NCI-H1105 treated with DMSO at 0.1 percent for 48 hours (cell line): Measurements from ENCODE around the gene KMT2C.
"Not testable (repeated sequence)": the region's sequence is repeated elsewhere in the genome, so short reads cannot be mapped to it uniquely, and the experiment has no call there.

Experiments
- DNase-seq: peaks from one replicate; lab custom pipeline; 2025; lab: John Stamatoyannopoulos, UW

Gene KMT2C

DNA sequence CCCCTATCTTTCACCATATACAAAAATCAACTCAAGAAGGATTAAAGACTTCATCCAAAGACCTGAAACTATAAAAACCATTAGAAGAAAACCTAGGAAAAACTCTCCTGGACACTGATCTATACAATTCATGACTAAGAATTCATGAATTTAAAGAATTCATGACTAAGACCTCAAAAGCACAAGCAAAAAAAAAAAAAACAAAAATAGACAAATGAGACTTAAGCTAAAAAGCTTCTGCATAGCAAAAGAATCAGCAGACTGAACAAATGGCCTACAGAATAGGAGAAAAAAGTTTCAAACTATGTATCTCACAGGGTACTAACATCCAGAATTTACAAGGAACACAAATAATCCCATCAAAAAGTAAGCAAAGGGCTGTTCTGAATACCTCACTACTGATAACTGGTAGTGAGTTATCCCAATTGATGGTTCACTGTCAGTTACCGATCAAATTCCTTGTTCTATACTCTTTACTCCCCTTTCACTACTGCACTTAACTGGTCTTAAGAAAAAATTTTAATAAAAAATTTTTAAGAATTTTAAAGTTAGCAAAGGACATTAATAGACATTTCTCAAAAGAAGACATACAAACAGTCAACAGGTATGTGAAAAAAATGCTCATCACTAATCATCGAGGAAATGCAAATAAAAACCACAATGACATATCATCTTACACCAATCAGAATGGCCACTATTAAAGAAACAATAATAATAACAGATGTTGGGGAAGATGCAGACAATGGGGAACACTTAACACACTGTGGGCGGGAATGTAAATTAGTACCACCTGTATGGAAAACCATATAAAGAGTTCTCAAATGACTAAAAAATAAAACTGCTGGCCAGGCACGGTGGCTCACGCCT is 33.2 kb downstream of the KMT2C start:
- no peak for DNase-seq

DNA sequence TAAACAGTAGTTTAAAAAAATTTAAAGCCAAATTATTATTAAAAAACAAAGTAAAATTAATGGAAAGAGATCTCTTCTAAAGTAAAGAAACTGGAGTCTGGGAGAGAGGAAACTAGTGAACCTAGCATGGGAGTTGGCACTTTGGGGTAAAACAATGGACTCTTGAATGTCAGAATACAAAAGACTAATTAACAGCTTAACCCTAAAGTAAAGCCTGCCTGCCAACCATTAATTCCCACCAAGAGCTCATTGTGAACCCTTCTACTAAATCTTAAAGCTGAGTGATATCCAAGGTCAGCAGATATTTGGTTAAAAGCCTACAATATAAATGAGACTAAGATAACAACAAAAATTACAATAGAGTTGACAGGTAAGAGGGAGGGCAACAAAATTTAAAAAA is 36.5 kb downstream of the KMT2C start:
- no peak for DNase-seq

DNA sequence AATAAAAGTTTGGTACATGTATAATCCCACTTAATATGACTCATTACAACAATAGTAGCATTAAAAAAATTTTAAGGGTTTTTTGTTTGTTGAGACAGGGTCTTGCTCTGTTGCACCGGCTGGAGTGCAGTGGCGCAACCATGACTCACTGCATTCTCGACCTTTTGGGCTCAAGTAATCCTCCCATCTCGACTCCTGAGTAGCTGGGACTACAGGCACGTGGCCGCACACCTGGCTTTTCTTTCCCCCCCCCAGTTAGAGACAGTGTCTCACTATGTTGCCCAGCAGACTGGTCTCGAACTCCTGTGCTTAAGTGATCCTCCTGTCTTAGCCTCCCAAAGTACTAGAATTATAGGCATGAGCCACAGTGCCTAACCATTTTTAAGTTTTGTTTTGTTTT is 40.7 kb downstream of the KMT2C start:
- DNase-seq: no peak

DNA sequence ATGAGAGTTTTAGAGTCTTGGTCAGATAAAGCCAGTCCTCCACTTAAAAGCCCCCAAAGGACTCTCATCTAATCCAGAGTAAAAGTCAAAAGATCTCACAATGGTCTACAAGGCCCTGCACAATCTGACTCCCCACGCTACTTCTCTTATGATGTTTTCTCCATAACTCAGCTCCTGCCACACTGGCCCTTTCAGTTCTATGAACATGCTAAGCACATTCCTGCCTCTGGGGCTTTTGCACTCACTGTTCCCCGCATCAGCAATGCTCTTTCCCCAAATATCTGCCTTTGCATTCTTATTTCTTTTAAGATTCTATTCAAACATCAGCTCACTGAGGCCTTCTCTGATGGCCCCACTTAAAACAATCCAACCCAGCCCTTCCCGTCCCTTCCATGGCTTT is 41.6 kb downstream of the KMT2C start:
- DNase-seq: not testable (repeated sequence)

DNA sequence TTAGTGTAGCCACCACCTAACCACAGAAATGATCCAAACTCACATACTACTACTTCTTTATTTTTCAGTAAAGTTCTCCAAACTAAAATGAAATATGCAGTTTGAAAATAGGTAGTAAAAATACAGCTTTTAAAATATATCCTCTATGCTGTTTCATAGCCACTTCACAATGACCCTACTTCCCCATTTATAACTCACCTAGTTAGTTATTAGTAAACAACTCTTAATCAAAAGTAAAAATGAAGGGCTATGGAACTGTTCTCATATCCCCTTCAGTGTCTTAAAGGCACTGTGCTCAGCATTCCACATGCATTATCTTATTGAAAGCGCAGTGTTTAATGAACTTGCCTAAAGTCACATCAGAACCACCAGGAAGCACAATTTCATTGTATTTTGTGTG is 43.5 kb downstream of the KMT2C start:
- no peak for DNase-seq

DNA sequence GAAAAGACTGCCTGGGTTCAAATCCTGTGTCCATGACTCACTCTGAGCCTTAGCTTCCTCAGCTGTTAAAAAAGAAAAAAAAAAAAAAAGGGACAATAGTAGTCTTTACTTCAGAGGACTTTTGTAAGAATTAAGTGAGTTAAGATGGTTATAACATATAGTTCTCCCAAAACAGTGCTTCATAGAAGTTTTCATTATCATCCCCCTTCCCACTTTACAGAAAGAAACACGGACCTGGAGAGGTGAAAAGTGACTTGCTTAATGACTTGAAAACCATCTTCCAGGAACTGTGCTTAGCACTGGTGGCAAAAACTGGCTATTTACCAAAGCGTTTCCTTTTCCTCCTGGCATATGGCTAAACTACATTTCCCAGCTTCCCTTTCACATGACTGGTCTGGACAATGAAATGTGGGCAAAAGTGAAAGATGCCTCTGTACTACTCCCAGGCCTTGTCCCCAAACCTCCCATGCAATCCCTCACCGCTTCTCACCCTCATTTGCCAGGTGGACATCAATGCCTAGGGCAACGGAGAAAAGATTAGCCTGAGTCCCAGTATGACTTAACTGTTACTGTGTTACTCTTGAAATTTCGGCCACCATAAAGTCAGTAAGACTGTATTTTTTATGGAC is 49.6 kb downstream of the KMT2C start:
- not testable (repeated sequence) for DNase-seq

DNA sequence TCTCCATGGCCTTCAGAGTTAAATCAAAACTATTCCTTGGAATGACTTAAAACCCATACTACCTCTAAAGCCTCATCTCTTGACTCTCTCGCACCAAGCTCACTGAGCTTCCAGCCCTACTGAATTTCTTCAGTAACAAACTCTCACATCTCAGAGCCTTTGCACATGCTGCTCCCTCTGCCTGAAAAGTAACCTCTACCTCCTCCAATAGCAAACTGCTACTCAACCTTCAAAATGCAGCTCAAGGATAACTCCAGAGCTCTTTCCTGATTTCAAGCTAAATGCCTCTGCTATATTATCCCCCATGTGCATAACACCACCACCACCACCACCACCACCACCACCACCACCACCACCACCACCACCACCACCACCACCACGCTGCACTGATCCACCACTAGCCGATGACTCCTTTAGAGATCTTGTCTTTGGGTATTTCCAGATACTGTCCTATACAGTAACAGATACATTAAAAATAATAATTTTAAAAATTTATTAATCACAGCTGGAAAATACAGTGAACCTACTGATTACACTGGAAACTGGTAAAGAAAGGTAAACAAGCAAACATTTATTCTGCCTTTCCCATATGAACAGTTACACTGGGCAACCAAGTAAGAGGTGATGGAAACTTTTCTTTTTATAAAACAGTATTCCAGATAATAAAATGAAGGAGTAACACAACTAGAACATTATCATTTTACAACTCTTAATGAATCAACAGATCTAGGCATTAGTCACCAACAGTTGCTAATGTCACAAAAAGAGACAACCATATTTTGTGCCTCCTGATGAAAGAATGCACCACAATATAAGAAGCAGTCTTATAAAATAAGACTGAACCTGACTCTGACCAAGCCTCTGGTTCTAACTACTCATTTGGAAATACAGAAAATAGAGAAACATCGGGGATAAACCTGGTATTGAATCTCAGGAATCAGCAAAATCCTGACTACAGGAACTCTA is 51.3 kb downstream of the KMT2C start:
- not testable (repeated sequence) for DNase-seq

DNA sequence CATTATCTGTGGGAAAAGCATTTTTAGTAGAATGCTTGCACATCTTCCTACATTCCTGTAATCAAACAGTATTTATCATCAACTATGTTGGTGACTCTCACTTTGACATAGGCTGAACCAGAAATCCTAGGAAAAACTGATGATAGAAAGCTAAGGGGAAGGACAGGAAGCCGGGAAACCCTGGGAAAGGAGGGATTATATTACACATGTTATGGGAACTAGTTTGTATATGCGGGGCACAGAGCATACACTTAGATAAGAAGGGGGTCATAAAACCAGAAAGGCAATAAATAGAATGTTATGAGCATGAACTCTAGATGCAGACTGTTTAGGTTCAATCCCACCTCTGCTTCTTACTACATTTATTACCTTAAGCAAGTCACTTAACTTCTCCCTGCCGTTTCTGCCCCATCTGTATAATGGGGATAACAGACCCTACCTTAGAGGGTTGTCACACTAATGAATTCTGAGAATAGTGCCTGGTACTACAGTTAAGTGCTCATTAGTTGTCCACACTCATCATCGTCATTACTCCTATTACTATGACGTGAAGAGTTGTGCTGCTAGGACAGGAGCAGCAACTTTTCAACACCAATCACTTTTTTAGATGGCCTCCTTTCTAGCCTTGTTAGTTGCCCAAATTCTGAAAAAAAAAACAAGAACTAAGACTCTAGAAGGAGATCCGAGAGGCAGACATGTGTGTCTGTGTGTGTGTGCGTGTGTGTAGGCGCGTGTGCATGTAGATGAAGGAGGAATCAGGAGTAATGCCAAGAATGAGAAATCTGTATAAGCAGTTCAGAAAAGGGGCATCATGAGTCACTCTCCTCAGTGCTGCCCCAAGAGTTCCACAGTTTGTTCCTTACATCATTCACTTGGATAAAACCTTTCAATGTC is 52.2 kb downstream of the KMT2C start:
- no peak for DNase-seq

DNA sequence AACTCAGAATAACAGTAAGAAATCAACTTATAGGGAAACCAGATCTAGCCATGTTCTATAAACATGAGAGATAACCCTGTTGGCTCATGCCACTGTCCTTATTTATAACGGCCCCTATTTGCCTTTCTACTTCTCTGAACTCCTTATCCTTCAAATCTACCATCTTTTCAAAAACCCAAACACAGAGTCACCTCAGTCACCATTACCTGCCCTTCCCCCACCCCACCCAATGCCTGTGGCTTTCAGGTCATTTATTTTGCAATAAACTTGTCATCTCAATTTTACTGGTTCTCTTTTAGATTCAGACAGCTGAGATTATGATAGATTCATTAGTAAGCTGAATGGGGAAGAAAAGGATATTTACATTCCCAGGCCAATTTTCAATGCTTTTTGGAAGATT is 53.6 kb downstream of the KMT2C start:
- no peak for DNase-seq

DNA sequence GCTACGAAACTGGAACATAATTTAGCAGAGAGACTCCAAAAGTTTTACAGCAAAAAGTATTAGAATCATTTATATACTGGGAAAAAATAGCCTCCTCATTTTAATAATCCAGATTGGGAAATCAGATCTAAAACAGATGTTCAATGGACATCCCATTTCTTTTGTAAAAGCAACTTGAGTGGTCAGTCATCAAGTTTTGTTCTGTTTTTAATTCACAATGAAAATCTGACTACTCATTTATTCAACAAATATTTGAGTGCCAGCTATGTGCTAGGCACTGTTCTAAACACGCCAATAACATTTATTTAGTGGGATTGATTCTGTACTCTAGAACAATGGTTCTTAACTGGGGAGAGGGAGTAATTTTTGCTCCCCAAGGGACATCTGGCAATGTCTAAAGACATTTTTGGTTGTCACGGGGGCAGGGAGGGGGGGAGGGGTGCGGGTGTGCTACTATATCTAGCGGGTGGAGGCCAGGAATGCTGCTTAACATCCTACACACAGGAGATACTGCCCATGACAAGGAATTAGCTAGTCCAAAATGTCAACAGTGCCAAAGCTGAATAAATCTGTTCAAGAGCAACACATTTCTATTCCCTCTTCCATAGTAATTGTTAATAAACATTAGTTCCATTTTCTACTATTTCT is 54.7 kb downstream of the KMT2C start:
- not testable (repeated sequence) for DNase-seq

DNA sequence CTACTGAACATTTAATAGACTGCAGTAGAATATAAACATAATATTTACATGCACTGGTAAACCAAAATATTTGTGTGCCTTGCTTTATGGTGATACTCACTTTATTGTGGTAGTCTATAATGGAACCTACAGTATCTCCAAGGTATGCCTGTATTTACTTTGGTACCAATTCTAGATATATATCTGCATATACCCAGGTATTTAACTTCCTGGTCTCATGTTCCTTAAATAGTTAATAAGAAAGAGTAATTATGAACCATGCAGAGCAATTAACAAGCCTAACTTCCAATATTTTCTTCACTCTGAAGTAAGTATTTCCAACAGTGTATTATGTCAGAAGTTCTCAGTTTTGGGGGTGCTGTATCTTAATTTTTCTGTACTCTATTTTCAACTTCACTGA is 57.3 kb downstream of the KMT2C start:
- DNase-seq: not testable (repeated sequence)

DNA sequence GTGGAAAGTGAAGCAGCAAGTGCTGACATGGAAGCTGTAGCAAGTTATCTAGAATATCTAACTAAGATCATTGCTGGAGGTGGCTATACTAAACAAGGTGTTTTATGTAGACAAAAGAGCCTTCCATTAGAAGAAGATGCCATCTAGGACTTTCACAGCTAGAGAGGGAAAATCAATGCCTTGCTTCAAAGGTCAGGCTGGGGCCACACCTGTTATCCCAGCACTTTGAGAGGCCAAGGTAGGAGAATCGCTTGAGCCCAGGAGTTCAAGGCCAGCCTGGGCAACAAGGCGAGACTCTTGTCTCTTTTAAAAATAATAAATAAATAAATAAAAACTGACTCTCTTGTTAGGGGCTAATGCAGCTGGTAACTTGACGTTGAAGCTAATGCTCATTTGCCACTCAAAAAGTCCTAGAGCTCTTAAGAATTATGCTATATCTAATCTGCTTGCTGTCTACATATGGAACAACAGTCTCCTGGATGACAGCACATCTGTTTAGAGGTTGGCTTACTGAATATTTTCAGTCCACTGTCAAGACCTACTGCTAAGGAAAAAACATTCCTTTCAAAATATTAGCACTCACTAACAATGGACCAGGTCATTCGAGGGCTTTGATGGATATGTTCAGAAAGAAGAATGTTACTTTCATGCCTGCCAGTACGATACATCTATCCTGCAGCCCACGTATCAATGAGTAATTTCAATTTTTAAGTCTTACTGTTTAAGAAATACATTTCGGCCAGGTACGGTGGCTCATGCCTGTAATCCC is 58.9 kb downstream of the KMT2C start:
- not testable (repeated sequence) for DNase-seq

DNA sequence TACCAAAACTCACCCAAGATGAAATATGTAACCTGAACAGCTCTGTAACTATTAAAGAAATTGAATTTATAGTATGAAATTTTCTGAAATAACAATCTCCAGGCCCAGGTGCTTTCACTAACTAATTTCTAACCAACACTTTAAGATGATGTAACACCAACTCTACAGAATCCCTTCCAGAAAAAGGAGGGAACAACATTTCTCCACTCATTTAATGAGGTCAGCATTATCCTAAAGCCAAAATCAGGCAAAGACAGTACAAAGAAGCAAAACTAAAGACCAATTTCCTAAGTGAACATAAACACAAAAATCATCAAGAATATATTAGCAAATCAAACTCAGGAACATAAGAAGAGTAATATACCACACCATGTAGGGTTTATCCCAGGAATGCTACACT is 65.5 kb downstream of the KMT2C start:
- no peak for DNase-seq

DNA sequence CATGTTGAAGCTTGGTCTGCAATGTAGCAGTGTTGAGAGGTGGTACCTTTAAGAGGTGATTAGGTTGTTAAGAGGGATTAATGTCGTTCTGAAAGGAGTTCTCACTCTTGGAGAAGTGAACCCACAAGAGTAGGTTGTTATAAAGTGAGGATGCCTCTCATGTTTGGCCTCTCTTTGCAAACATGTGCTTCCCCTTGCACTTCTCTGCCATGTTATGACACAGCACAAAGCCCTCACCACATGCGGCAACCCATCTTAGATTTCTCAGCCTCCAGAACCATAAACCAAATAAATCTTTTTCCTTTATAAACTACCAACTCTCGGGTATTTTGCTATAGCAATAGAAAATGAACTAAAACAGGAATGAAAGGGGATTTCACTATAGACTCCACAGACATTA is 66.3 kb downstream of the KMT2C start:
- no peak for DNase-seq

DNA sequence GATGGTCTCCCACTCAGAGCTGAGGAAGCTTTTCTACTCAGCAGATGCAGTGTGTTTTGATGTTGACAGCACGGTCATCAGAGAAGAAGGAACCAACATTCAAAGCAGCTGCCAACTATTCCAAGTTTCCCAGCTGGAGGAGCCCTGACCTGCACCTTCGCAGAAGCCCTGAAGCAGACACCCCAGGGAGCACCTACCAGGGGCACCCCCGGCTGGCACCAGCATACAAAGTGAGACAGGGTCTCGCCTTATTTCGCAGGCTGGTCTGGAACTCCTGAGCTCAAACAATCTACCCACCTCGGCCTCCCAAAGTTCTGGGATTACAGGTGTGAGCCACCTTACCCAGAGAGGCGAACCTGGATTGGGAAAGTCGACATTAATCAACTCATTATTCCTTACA is 68.6 kb downstream of the KMT2C start:
- no peak for DNase-seq

DNA sequence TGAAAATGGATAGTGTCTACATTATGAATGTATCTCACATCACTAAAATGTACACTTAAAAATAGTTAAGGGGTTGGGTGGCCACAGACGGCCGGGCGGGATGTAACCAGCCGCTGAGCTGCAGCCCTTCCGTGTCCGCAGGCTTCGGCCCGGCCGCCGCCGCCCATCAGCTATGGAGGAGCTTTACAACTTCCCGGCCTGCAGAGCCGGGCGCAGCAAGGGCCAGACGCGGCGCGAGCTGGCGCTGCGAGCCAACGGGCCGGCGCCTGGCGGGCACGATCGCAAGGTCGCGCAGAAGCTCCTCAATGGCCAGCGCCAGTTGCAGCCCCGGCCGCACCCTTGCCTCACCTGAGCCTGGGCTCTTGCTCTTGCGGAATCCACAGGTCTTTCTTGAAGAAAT is 69.1 kb downstream of the KMT2C start:
- DNase-seq: no peak

DNA sequence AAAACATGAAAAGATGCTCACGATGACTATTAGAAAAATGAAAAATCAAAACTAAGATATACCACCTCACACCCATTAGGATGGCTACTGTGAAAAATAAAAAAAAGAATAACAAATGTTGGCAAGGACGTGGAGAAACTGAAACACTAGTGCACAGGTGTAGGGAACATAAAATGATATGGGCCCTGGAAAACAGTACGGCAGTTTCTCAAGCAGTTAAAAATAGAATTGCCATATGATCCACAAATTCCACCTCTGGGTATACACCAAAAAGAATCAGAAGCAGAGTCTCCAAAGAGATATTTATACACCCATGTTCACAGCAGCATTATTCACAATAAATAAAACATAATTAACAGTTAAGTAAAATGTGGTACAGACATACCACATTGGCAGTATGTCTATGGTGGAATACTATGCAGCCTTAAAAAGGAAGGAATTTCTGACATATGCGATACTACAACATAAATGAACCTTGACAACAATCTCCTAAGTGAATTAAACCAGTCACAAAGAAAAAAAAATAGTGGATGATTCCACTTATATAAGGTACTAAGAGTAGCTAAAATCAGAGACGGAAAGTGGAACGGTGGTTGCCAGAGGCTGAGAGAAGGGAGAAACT is 69.7 kb downstream of the KMT2C start:
- DNase-seq: no peak

DNA sequence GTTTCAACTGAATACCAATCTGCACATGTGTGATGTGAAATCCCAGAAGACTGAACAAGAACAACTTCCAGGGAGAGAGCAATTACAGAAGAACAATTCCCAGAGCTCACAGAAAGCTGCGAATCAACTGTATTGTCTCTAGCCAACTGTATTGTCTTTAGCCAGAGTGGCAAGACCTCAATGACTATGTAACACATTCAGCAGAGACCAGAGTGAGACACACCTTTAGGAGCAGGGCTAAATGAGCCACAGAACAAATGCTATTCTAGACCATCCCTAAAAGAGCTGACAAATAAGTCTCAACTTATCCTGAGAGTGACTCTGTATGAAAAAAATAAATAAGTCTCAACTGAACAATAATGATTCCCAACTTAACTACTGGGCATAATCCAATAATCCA is 72.0 kb downstream of the KMT2C start:
- no peak for DNase-seq

DNA sequence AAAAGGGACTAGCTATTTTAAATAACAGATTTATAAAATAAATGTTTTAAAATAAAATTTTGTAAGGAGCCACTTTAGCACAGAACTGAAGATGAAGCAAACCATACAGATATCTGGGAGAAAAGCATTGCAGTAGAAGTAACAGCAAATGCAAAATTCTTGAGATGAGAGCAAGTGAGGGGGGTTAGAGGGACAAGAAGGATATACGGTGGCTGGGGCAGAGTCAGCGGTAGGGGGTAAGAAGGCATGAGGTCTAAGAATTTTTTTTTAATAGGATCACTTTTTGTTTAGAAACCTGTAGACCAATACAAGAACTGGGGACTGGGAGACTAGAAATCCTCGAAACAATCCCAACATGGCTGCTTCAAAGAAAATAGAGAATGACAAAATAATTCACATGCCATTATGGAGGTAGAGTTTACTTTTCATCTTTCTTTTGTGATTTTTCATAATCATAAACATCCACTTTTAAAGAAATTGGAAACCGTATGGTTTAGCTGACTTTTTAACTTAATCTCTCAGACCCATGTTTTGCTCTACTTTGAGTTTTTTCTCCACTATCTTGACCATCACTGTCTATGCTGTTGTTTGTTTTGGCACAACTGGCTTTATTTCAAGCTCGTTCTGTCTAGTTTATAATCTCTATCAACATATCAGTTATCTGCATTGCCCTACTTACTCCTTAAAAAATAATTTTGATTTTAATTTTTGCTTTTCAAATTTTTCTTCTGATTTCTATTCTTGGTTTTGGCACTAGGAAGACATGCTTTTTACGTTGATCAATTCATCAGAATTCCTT is 73.5 kb downstream of the KMT2C start:
- DNase-seq: no peak
